Measurements from ENCODE around the gene MVD. TPM values are rescaled to one million over a fixed set of nuclear protein-coding genes. Genes with fewer than 3 reads are reported as not detected.

MVD gene
- total RNA-seq, 1 experiment from 2014 or later: 38.3 TPM

DNA sequence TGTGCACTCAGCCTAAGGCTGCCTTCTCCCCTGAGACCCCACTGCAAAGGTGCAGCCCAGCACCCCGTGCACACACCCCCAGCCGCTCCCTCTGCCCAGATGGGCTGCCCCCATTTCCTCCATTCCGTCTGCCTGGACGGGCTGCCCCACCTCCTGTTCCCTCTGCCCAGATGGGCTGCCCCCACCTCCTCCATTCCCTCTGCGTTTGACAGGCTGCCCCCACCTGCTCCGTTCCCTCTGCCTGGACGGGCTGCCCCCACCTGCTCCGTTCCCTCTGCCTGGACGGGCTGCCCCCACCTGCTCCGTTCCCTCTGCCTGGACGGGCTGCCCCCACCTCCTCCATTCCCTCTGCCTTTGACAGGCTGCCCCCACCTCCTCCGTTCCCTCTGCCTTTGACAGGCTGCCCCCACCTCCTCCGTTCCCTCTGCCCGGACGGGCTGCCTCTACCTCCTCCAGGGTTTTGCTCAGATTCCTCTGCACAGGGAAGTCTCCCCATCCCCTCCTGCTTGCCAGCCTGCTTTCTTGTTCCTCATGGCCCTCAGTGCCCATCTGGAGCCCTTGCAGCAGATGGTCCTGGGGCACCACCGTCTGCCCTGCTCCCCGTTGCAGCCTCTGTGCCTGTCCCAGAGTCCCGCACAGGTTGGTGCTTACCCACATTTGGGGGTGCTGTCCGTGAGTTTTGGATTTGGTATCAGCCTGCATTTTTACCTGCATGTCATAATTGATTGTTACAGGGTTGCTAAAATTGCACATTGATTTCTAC, 47.9 kb downstream of the MVD start:
- POLR2A ChIA-PET (ENCODE audit: unreplicated experiment): no interaction called here

DNA sequence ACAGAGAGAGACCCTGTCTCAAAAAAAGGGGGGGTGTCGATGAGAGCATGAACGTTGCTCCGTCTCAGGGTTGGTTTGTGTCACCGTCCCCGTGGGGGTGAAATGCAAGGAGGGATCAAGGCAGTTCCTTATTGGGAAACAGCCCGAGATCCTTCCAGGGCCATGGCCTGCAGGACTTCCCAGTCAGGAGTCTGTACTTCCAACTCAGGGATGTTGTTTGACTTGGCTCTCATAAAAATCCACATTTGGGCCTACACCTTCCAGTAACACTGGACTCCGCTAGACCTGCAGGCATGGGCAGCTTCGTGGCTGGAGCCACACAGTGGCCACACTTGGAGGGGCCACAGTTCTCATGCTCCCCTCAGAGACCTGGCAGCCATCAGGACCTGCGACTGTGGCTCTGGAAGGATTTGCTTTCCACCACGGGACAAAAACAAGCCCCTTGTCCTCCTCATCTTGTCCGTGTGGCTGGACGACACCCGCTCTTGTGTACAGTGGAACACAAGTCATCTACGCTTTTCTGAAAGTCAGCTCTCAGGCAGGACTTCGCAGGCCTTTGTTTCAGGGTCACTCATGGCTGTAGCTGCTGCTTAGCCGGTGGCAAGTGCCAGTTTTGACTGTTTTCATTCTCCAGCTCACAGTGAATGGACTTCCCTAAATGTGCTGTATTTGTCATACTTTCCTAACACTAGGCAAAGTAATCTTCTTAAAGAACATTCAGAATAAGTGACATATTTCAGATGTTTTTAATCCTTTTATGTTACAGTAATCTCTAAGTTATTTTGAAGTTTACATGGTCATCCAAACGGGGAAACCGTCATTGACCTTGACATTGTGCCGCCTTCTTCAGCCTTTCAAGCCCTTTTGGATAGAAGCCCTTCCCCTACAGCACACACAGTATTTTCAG, 48.7 kb downstream of the MVD start:
- Histone ChIP-seq H3K36me3 (ENCODE audit: low read depth, low read length) (peaks cover 7% of the 10 kb centered on the region; the same call in 1 of the 2 replicates), H4K20me1 (ENCODE audit: low read length) (no peaks in the 10 kb centered on the region), H3K4me2 (ENCODE audit: low read length) (no peak overlapping the region), H3K27ac (ENCODE audit: low read length) (no peak overlapping the region), H3K79me2 (ENCODE audit: low read length) (no peaks in the 10 kb centered on the region), H3F3A (ENCODE audit: low read length, unreplicated experiment) (no peaks in the 10 kb centered on the region), H3K4me3 (ENCODE audit: low read length) (no peak overlapping the region), H3K9me2 (replicated peaks; ENCODE audit: low read length) (no peaks in the 10 kb centered on the region), H3K9me3 (ENCODE audit: low read length) (no peaks in the 10 kb centered on the region), H3K27me3 (ENCODE audit: low read length) (no peaks in the 10 kb centered on the region), H3K9ac (ENCODE audit: low read length) (no peak overlapping the region), H3K4me1 (ENCODE audit: insufficient read depth, low read length) (no peaks in the 10 kb centered on the region), H2AFZ (ENCODE audit: low read length) (no peak overlapping the region)
- BruUV-seq (replicated peaks): no TSS peak
- CTCF ChIA-PET: no interaction called here
- no peak for DNase-seq
- ATAC-seq: no peak
- intact Hi-C loops (cut with micrococcal nuclease): no loop called here
- POLR2A ChIA-PET (ENCODE audit: unreplicated experiment): no interaction called here
- TF ChIP-seq, protein P1, sequence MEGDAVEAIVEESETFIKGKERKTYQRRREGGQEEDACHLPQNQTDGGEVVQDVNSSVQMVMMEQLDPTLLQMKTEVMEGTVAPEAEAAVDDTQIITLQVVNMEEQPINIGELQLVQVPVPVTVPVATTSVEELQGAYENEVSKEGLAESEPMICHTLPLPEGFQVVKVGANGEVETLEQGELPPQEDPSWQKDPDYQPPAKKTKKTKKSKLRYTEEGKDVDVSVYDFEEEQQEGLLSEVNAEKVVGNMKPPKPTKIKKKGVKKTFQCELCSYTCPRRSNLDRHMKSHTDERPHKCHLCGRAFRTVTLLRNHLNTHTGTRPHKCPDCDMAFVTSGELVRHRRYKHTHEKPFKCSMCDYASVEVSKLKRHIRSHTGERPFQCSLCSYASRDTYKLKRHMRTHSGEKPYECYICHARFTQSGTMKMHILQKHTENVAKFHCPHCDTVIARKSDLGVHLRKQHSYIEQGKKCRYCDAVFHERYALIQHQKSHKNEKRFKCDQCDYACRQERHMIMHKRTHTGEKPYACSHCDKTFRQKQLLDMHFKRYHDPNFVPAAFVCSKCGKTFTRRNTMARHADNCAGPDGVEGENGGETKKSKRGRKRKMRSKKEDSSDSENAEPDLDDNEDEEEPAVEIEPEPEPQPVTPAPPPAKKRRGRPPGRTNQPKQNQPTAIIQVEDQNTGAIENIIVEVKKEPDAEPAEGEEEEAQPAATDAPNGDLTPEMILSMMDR (conservative IDR thresholded peaks at IDR 0.05; ENCODE audit: low read depth, low read length): no peak
- TF ChIP-seq EZH2 (IDR thresholded peaks at IDR 0.05; ENCODE audit: low read length, unreplicated experiment) (no peak), EZH2phosphoT487 (IDR thresholded peaks at IDR 0.05; ENCODE audit: borderline replicate concordance, low read length) (no peak)

More for the DNA sequence above, 47.9 kb downstream of the MVD start:
- ATAC-seq (no peak), DNase-seq (no peak)
- peaks cover 4% of the 10 kb centered on the region; the same call in 1 of the 2 replicates for H3K36me3 ChIP-seq (ENCODE audit: low read depth, low read length)
- H3F3A ChIP-seq (ENCODE audit: low read length, unreplicated experiment): no peaks in the 10 kb centered on the region
- intact Hi-C loops (cut with micrococcal nuclease): no loop called here
- no peaks in the 10 kb centered on the region for H3K79me2 ChIP-seq (ENCODE audit: low read length)
- CTCF ChIA-PET: no interaction called here
- H4K20me1 ChIP-seq (ENCODE audit: low read length): no peaks in the 10 kb centered on the region
- no peak overlapping the region for H3K4me3 ChIP-seq (ENCODE audit: low read length)
- H3K9me3 ChIP-seq (ENCODE audit: low read length): no peaks in the 10 kb centered on the region
- no peak overlapping the region for H3K9ac ChIP-seq (ENCODE audit: low read length)
- no peaks in the 10 kb centered on the region for H3K4me1 ChIP-seq (ENCODE audit: insufficient read depth, low read length)
- no peaks in the 10 kb centered on the region for H3K27me3 ChIP-seq (ENCODE audit: low read length)
- BruUV-seq (replicated peaks): no TSS peak
- no peaks in the 10 kb centered on the region for H3K9me2 ChIP-seq (replicated peaks; ENCODE audit: low read length)
- TF ChIP-seq EZH2phosphoT487 (IDR thresholded peaks at IDR 0.05; ENCODE audit: borderline replicate concordance, low read length): no peak
- no peak overlapping the region for H3K27ac ChIP-seq (ENCODE audit: low read length)
- no peak overlapping the region for H3K4me2 ChIP-seq (ENCODE audit: low read length)
- no peak overlapping the region for H2AFZ ChIP-seq (ENCODE audit: low read length)

DNA sequence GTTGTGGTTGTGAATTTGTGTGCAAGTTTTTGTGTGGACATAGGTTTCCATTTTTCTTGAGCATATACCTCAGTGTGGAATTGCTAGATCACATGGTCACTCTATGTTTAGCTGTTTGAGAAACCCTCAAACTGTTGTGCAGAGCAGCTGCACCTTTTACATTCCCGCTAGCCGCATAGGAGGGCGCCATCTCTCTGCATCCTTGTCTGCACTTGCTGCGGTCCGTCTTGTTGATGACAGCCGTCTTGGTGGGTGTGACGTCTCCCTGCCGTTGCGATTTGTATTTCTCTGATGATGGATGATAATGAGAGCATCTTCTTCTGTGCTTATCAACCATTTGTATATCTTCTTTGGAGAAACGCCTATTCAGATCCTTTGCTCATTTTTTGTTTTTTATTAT, 49.6 kb downstream of the MVD start:
- ChIA-PET CTCF (no interaction called here), POLR2A (ENCODE audit: unreplicated experiment) (no interaction called here)

More for the DNA sequence above, 49.6 kb downstream of the MVD start:
- Histone ChIP-seq H4K20me1 (ENCODE audit: low read length) (no peaks in the 10 kb centered on the region), H3K9me3 (ENCODE audit: low read length) (no peaks in the 10 kb centered on the region), H3K27ac (ENCODE audit: low read length) (no peak overlapping the region), H3K79me2 (ENCODE audit: low read length) (no peaks in the 10 kb centered on the region), H3K9me2 (replicated peaks; ENCODE audit: low read length) (no peaks in the 10 kb centered on the region), H3K27me3 (ENCODE audit: low read length) (no peaks in the 10 kb centered on the region), H3K4me2 (ENCODE audit: low read length) (no peak overlapping the region), H2AFZ (ENCODE audit: low read length) (no peak overlapping the region), H3K4me3 (ENCODE audit: low read length) (no peak overlapping the region), H3K9ac (ENCODE audit: low read length) (no peak overlapping the region), H3F3A (ENCODE audit: low read length, unreplicated experiment) (no peaks in the 10 kb centered on the region), H3K36me3 (ENCODE audit: low read depth, low read length) (peaks cover 7% of the 10 kb centered on the region; the same call in 1 of the 2 replicates), H3K4me1 (ENCODE audit: insufficient read depth, low read length) (no peaks in the 10 kb centered on the region)
- ATAC-seq: no peak
- no TSS peak for BruUV-seq (replicated peaks)
- no peak for DNase-seq
- TF ChIP-seq EZH2 (IDR thresholded peaks at IDR 0.05; ENCODE audit: low read length, unreplicated experiment) (no peak), EZH2phosphoT487 (IDR thresholded peaks at IDR 0.05; ENCODE audit: borderline replicate concordance, low read length) (no peak)
- TF ChIP-seq, protein P1 (conservative IDR thresholded peaks at IDR 0.05; ENCODE audit: low read depth, low read length): no peak
- intact Hi-C loops (cut with micrococcal nuclease): no loop called here
